ENCODE data around the gene TCF7.

GRCh38 chr5:134103397-134103796 is 11.1 kb upstream of the TCF7 start:
- TF ChIP-seq EZH2 (IDR thresholded peaks at IDR 0.05; ENCODE audit: low read depth), result no peak
- no peak for TF ChIP-seq CTCF (conservative IDR thresholded peaks at IDR 0.05)

Data from PC-9 (cell line).